GM12801 (cell line): ENCODE measurements around the gene GRID2.

ENCODE experiments used
- CTCF ChIP-seq: IDR thresholded peaks from one replicate; pipeline ENCODE4 v1.5.1; 2011; ENCODE audit warnings: control low read depth; ENCODE audit not compliant: insufficient read length; ENCODE audit errors: extremely low read depth

Gene GRID2

GRCh38 chr4:93513851-93514250, 1210.1 kb downstream of the GRID2 start:
- no peak for TF ChIP-seq CTCF

GRCh38 chr4:93515208-93515607, 1211.4 kb downstream of the GRID2 start:
- TF ChIP-seq CTCF: no peak

- TF ChIP-seq CTCF: no peak
These were observed 1226.1 kb downstream of the GRID2 start for GRCh38 chr4:93529692-93530372.

GRCh38 chr4:93532234-93532633, 1228.5 kb downstream of the GRID2 start:
- TF ChIP-seq CTCF: no peak

GRCh38 chr4:93540562-93540961, 1236.8 kb downstream of the GRID2 start:
- TF ChIP-seq CTCF: no peak

GRCh38 chr4:93561842-93562241, 1258.1 kb downstream of the GRID2 start:
- TF ChIP-seq CTCF: no peak

- no peak for TF ChIP-seq CTCF
These were observed 1265.0 kb downstream of the GRID2 start for GRCh38 chr4:93568758-93569157.
